Measurements from ENCODE around the gene RNF5.

- TF ChIP-seq POLR2A (IDR thresholded peaks at IDR 0.05; ENCODE audit: extremely low read depth, insufficient read length): no peak
- TF ChIP-seq, protein P1, sequence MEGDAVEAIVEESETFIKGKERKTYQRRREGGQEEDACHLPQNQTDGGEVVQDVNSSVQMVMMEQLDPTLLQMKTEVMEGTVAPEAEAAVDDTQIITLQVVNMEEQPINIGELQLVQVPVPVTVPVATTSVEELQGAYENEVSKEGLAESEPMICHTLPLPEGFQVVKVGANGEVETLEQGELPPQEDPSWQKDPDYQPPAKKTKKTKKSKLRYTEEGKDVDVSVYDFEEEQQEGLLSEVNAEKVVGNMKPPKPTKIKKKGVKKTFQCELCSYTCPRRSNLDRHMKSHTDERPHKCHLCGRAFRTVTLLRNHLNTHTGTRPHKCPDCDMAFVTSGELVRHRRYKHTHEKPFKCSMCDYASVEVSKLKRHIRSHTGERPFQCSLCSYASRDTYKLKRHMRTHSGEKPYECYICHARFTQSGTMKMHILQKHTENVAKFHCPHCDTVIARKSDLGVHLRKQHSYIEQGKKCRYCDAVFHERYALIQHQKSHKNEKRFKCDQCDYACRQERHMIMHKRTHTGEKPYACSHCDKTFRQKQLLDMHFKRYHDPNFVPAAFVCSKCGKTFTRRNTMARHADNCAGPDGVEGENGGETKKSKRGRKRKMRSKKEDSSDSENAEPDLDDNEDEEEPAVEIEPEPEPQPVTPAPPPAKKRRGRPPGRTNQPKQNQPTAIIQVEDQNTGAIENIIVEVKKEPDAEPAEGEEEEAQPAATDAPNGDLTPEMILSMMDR (IDR thresholded peaks at IDR 0.05; ENCODE audit: low read depth, low read length): no peak
- no peak for TF ChIP-seq MAX (IDR thresholded peaks at IDR 0.05; ENCODE audit: low read depth, low read length)
Observed at GRCh38 chr6:32181148-32181702, 3.0 kb downstream of the RNF5 start.
